Mononuclear cell (primary cell): ENCODE measurements around the gene GPR158. TPM values are rescaled to one million over a fixed set of nuclear protein-coding genes. Genes with fewer than 3 reads are reported as not detected.

Experiments used
- H3K27me3 ChIP-seq: 2 replicates; pipeline ENCODE4 v1.6.0; 2011; ENCODE audit warnings: low read length, control low read depth; ENCODE audit not compliant: insufficient read depth
- H3K4me1 ChIP-seq: 2 replicates; pipeline ENCODE4 v1.5.1; 2011; ENCODE audit warnings: mild to moderate bottlenecking, low read length, control low read depth; ENCODE audit not compliant: insufficient read depth
- H3K4me3 ChIP-seq: 2 replicates; pipeline ENCODE4 v1.5.1; 2011; ENCODE audit warnings: mild to moderate bottlenecking, low read length, moderate library complexity
- H3K9me3 ChIP-seq: 2 replicates; pipeline ENCODE4 v1.5.1; 2011; ENCODE audit warnings: low read depth, mild to moderate bottlenecking, control low read depth, low read length
- total RNA-seq: library from RNA; depleted of rRNA; stranded (reverse); fragments of >200 nt; gene quantifications from one replicate; pipeline ENCODE4 v1.2.3, GENCODE V29; 2012

Gene GPR158
- total RNA-seq, 1 donor: under 0.01 TPM

- Histone ChIP-seq H3K9me3 (peaks cover 8% of the 10 kb centered on the region), H3K4me3 (no peak overlapping the region), H3K27me3 (no peaks in the 10 kb centered on the region), H3K4me1 (no peaks in the 10 kb centered on the region)
Measured at GRCh38 chr10:25384618-25385017, 209.8 kb downstream of the GPR158 start.

- Histone ChIP-seq H3K27me3 (no peaks in the 10 kb centered on the region), H3K4me1 (no peaks in the 10 kb centered on the region), H3K9me3 (peaks cover 8% of the 10 kb centered on the region), H3K4me3 (no peak overlapping the region)
Measured at GRCh38 chr10:25388188-25388861, 213.5 kb downstream of the GPR158 start.

DNA sequence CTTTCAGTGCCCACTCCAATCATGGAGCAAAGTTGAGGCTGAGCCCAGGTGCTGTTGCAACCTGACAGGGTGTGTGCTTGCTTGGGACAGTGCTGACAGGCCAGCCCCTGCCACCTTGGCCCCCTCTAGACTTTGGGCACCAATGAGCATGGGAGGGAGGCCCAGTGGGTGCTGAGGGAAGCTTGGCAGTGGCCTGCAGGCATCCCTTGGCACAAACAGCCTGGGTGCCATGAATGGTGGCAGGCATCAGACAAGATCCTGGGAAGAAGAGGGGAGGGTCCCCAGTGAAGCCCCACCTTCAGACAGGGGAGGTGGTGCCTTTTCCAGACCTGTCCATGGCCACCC is 214.0 kb downstream of the GPR158 start:
- H3K9me3 ChIP-seq: peaks cover 8% of the 10 kb centered on the region
- H3K4me3 ChIP-seq: no peak overlapping the region
- H3K27me3 ChIP-seq: no peaks in the 10 kb centered on the region
- H3K4me1 ChIP-seq: no peaks in the 10 kb centered on the region

DNA sequence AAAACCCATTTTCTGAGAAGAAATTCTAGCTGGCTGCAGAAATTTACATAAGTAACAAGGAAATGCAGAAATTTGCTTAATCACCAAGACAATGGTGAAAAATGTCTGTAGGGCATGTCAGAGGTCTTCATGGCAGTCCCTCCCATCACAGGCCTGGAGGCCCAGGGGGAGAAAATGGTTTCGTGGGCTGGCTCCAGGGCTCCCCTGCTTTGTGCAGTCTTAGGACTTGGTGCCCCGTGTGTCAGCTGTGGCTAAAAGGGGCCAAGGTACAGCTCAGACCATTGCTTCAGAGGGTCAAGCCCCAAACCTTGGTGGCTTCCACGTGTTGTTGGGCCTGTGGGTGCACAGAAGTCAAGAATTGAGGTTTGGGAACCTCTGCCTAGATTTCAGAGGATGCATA is 215.9 kb downstream of the GPR158 start:
- Histone ChIP-seq H3K4me1 (no peaks in the 10 kb centered on the region), H3K27me3 (no peaks in the 10 kb centered on the region), H3K9me3 (peaks cover 6% of the 10 kb centered on the region), H3K4me3 (no peak overlapping the region)

DNA sequence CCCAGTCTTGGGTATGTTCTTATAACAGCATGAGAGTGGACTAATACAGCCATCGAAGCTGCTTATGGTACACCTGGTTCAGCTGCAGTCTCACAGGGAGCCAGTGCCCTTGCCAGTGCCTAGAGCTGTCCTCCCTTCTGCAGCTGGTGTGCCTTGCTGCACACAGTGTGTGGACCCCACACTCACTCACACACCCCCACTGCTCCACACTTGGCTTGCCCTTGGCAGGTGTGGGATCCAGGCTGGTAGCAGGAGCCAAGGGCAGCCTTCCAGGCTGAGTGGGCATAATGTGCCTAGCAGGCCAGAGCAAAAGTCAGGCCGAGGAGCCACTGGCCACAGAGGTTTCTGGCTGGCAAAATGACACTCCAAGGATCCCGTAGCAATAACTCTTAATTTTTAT is 217.3 kb downstream of the GPR158 start:
- Histone ChIP-seq H3K9me3 (no peaks in the 10 kb centered on the region), H3K4me1 (no peaks in the 10 kb centered on the region), H3K27me3 (no peaks in the 10 kb centered on the region), H3K4me3 (no peak overlapping the region)

DNA sequence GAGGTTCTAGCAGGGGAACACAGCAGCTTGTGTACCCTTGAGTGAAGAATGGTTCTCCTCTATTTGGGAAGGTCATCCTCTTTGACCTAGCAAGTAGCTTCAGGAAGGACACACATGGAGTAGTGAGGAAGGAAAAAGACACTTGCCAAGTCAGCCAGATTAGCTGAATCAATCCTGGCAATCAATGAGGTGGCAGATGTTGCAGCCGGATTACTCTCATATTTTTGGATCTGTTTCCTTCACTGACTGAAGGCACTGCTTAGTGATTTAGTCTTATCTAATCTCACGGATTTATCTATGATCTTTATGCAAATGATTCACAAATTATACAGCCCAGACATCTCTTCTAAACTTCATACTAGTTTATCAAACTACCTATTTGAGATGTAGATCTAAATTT is 218.8 kb downstream of the GPR158 start:
- Histone ChIP-seq H3K9me3 (no peaks in the 10 kb centered on the region), H3K27me3 (no peaks in the 10 kb centered on the region), H3K4me3 (no peak overlapping the region), H3K4me1 (no peaks in the 10 kb centered on the region)

- H3K27me3 ChIP-seq: no peaks in the 10 kb centered on the region
- H3K4me3 ChIP-seq: no peak overlapping the region
- H3K9me3 ChIP-seq: no peaks in the 10 kb centered on the region
- no peaks in the 10 kb centered on the region for H3K4me1 ChIP-seq
Measured at GRCh38 chr10:25398680-25399079, 223.9 kb downstream of the GPR158 start.

DNA sequence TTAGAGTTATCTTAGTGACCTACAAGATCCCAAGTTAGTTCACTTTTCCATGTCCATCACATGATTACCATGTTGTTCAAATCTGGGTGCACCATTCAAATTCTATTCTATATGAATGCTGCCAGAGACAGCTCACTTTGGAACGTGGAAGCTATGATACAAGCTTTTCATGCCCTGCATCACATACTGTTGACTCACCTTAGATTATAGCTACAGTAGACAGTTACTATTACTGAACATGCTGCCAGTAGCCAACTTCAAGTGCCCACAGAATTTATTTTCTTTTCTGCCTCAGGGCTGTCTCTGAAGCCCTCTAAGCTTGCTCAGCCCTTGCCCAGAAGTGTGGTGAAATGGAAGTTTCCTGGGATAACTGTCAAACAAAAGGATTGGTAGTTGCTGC is 231.1 kb downstream of the GPR158 start:
- H3K4me3 ChIP-seq: no peak overlapping the region
- H3K27me3 ChIP-seq: no peaks in the 10 kb centered on the region
- H3K9me3 ChIP-seq: no peaks in the 10 kb centered on the region
- H3K4me1 ChIP-seq: no peaks in the 10 kb centered on the region

- H3K9me3 ChIP-seq: no peaks in the 10 kb centered on the region
- no peaks in the 10 kb centered on the region for H3K4me1 ChIP-seq
- H3K27me3 ChIP-seq: no peaks in the 10 kb centered on the region
- no peak overlapping the region for H3K4me3 ChIP-seq
Measured at GRCh38 chr10:25417611-25418010, 242.8 kb downstream of the GPR158 start.

- H3K4me1 ChIP-seq: no peaks in the 10 kb centered on the region
- H3K27me3 ChIP-seq: no peaks in the 10 kb centered on the region
- H3K4me3 ChIP-seq: no peak overlapping the region
- no peaks in the 10 kb centered on the region for H3K9me3 ChIP-seq
Measured at GRCh38 chr10:25425776-25426175, 251.0 kb downstream of the GPR158 start.

DNA sequence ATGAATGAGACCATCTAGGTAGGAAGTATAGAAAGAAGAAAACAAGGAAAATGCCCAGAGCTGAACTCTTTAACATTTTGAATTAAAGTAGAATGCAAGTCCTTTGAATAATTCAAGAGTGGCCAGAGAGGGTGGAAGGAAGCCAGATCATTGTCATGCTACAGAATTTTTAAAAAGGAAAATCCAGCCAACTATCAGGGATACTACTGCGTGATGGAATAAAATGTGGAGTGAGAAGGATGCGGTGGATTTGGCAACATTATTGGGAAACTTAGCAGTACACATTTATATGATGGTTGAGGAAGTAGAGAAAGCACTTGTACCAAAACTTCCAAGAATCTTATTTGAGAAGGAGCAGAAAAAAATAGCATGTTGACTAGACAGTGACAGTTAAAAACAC is 261.6 kb downstream of the GPR158 start:
- H3K27me3 ChIP-seq: no peaks in the 10 kb centered on the region
- no peaks in the 10 kb centered on the region for H3K9me3 ChIP-seq
- no peak overlapping the region for H3K4me3 ChIP-seq
- no peaks in the 10 kb centered on the region for H3K4me1 ChIP-seq

- H3K9me3 ChIP-seq: no peaks in the 10 kb centered on the region
- H3K4me3 ChIP-seq: no peak overlapping the region
- no peaks in the 10 kb centered on the region for H3K27me3 ChIP-seq
- no peaks in the 10 kb centered on the region for H3K4me1 ChIP-seq
Measured at GRCh38 chr10:25441270-25441669, 266.5 kb downstream of the GPR158 start.

DNA sequence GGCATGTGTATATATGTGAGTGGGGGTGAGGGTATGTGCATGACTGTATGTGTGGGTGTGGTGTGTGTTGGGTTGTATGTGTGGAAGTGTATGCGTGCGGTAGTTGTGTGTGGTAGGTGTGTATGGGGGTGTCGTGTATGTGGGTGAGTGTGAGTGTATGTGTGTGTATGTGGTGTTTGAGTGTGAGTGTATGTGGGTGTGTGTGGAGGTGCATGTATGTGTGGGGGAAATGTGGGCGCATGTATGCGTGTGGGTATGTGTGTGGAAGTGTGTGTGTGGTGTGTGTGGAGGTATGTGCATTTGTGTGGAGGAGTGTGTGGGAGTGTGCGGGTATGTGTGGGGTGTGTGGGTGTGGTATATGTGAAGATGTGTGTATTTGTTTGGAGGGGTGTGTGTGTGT is 269.5 kb downstream of the GPR158 start:
- Histone ChIP-seq H3K4me3 (no peak overlapping the region), H3K27me3 (no peaks in the 10 kb centered on the region), H3K4me1 (no peaks in the 10 kb centered on the region), H3K9me3 (no peaks in the 10 kb centered on the region)

- peaks cover 9% of the 10 kb centered on the region for H3K9me3 ChIP-seq
- H3K4me1 ChIP-seq: no peaks in the 10 kb centered on the region
- no peak overlapping the region for H3K4me3 ChIP-seq
- H3K27me3 ChIP-seq: no peaks in the 10 kb centered on the region
Measured at GRCh38 chr10:25451401-25451800, 276.6 kb downstream of the GPR158 start.

- no peaks in the 10 kb centered on the region for H3K27me3 ChIP-seq
- no peaks in the 10 kb centered on the region for H3K4me1 ChIP-seq
- H3K4me3 ChIP-seq: no peak overlapping the region
- peaks cover 9% of the 10 kb centered on the region for H3K9me3 ChIP-seq
Measured at GRCh38 chr10:25453619-25454018, 278.8 kb downstream of the GPR158 start.

- Histone ChIP-seq H3K4me1 (no peaks in the 10 kb centered on the region), H3K9me3 (peaks cover 9% of the 10 kb centered on the region), H3K27me3 (no peaks in the 10 kb centered on the region), H3K4me3 (no peak overlapping the region)
Measured at GRCh38 chr10:25455980-25456567, 281.3 kb downstream of the GPR158 start.
